IMR-90 (cell line): Measurements from ENCODE around the gene PTPN11.

ENCODE experiments used
- CTCF ChIP-seq: conservative IDR thresholded peaks from 2 replicates; pipeline ENCODE4 v1.5.1; 2012; ENCODE audit warnings: mild to moderate bottlenecking, low read depth, low read length, improper control_type of control experiment
- POLR2A ChIP-seq: IDR thresholded peaks from 2 replicates; pipeline ENCODE4 v1.6.1; 2012; ENCODE audit warnings: mild to moderate bottlenecking, low read depth, low read length
- RFX5 ChIP-seq: IDR thresholded peaks from 2 replicates; pipeline ENCODE4 v1.8.0; 2012; ENCODE audit warnings: low read depth, mild to moderate bottlenecking, low read length, moderate library complexity

DNA sequence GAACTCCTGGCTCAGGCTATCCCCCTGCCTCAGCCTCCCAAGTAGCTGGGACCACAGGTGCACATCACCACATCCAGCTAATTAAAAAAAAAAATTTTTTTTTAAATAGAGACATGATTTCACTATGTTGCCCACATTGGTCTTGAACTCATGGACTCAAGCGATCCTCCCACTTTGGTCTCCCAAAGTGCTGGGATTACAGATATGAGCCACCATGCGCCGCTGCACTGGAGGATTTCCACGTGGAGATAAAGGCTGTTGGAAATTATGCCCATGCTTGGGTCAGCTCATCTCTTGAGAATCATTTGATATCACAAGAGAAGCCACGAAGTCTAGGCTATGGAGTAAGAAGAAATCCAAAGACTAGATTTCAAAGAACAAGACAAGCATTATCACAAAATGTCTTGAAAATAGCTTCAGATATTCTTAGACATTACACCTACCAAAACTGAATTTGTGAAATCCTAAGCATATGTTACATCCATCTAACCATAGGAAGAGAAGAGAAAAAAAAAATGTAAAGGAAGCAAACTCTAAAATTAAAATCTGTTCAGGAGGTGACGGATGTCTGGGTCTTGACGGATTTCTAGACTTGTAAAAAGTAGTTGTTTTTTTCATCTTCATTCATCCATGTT, 99.1 kb downstream of the PTPN11 start:
- TF ChIP-seq CTCF (no peak), RFX5 (no peak), POLR2A (no peak)
